Stromal cell of bone marrow (primary cell): ENCODE measurements around the gene KCNH5.

ENCODE experiments used
- DNase-seq: peaks from one replicate; pipeline ENCODE4 v3.0.0-alpha.2; 2012; ENCODE audit warnings: low read depth

The KCNH5 gene

DNA sequence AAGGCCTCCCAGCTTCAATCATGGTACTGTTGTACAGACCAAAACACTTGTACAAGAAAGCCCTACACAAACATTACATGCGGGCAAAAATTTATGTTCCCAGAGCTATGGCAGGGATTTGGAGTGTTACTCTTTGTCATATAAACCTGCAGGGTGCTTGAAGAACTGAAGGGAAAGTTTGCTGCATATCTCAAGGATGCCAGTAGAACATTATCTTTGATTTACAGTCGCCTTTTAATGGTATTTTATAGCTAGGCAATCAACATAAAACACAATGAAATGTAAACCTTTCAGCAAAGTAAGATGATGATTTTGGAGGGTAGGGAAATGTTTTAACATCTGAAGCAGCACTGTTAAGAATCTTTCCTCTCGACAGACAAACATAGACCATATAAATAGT lies 305.6 kb downstream of the KCNH5 start:
- no peak for DNase-seq

GRCh38 chr14:62736048-62737043 lies 308.9 kb downstream of the KCNH5 start:
- DNase-seq = no peak

GRCh38 chr14:62734831-62735230 lies 310.4 kb downstream of the KCNH5 start:
- no peak for DNase-seq

GRCh38 chr14:62722406-62722805 lies 322.9 kb downstream of the KCNH5 start:
- DNase-seq = no peak

- DNase-seq = no peak
Measured at GRCh38 chr14:62718629-62719028, 326.6 kb downstream of the KCNH5 start.

DNA sequence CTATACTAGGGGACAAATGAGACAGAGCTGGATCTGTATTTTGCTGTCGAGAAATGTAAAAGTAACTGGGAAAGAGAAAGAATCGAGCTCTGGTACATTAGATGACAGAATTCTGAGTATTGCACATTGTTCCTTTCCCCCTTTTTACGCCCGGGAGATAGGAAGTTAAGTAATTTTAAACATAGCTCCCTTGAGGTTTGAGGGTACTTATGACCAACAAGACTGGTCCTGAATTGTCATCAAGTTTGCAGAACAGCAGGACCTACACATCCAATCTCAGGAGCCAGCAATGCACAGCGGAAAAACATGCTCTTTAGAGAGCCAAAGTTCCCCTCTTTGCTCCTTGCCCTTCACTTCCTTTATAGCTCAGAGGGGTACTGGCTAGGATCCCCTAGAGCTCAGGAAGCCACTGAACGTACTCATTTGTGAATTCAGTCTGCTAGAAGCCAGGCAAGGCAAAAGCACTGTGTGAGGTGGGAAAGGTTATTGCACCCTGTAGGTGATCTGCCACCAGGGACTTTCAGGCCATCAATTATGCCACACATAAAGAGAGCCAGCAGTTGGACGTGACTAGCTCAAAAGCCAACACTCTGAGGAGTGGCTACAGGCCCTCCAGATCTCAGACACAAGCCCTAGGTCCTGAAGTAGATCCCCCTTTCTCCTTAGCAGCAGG lies 333.8 kb downstream of the KCNH5 start:
- no peak for DNase-seq

GRCh38 chr14:62710811-62711210 lies 334.4 kb downstream of the KCNH5 start:
- DNase-seq = no peak

- DNase-seq = no peak
Measured at GRCh38 chr14:62709773-62710172, 335.5 kb downstream of the KCNH5 start.

DNA sequence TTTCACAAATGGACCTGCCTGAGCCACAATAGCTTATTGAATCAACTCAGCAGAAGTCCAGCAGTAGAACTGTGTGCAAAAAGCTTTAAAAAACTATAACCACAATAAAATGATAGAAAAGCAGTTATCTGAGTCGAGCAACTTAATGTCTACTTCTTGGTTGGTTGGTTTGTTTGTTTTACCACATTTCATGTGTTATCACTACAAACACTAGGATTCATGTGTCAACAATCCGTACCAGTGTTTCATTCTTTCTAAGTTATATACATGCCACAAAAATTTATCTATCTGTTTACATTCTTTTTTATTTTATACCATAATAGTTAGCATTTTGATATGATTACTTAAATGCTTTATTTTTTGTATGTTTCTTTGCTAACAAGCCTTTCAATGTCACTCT lies 339.0 kb downstream of the KCNH5 start:
- DNase-seq = no peak

DNA sequence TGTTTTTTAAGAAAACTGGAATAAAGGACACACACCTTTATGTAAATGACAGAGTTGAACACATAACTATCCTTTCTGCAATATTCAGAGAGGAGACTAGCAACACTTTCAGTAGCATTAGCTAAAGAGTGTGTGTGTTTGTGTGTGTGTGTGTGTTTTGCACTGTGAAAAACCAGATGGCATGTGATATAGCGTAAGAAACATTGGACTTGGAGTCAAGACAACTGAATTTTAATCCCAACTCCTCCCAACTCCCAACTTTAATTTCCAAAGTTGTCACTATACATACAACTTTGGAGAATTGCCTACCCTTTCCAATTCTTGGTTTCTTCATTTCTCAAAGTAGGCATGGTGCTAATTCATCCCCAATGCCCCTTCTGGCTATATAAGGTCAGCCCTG lies 347.8 kb downstream of the KCNH5 start:
- no peak for DNase-seq

GRCh38 chr14:62696929-62697328 lies 348.3 kb downstream of the KCNH5 start:
- DNase-seq = no peak

DNA sequence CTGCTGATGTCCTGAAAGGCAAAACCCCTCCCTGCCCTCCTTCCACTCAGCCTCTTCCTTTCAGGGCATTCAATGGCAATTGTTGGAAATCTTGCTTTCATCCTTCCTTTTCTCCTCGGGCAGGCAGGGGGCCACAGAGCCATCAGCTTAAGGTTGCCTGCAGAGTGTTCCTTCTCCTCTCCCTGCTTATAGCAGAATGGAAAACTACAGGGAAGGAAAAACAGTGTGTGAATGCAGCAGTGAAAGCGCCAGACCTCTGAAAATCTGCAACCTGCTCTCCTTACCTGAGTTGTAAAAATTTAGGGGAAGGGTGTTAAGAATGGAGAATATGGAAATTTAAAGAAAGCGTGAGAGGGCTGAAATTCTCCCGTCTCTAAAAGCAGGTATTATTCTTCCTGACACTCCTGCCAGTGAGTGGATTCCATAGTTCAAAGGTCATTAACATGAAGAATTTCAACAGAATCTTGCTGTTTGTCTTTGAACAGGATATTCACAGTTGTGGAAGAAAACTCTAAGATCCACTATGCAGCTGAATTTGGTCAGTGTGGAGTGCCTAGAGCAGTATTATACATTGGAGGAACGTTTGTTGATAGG lies 348.8 kb downstream of the KCNH5 start:
- DNase-seq = no peak

DNA sequence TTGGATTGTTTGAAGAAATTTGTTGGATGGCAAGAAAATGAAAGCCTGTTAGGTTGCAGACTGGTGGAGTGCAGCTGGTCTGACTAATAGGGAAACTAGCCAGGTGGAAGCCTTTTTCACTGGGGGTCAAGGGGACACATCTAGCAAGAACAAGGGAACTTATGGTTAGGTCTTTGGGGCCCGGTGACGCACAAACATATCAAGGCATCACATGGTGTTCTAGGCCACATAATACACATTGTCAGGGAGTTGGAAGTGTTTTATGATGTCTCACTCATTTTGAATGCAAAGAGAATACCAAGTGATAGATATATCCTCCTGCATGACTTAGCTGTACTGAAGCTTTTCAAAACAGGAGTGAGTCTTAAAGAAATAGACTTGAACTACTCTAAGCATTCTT lies 351.2 kb downstream of the KCNH5 start:
- DNase-seq = no peak

- DNase-seq = no peak
Measured at GRCh38 chr14:62692490-62693106, 352.7 kb downstream of the KCNH5 start.

GRCh38 chr14:62691647-62692489 lies 353.4 kb downstream of the KCNH5 start:
- DNase-seq = peak; percentile 64

DNA sequence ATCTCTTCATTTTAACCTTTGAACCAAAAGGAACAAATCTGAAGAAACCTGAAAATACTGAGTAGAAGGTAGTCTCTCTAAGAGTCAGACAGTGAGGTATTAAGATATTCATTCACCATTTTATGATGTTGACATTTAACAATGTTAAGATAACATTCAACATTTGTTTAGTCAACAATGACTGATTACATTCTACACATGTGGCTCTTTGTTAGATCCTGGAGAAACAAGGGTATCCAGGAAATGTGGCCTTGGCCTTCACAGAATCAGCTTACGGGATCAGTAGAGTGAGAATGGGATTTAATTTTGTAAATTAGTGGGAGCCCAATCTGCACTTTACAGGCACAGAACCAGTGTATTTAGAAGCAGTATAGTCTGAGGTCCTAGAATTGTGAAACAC lies 355.5 kb downstream of the KCNH5 start:
- no peak for DNase-seq

GRCh38 chr14:62687818-62688217 lies 357.4 kb downstream of the KCNH5 start:
- DNase-seq = no peak

GRCh38 chr14:62684376-62684775 lies 360.9 kb downstream of the KCNH5 start:
- DNase-seq = no peak

GRCh38 chr14:62682208-62682607 lies 363.1 kb downstream of the KCNH5 start:
- DNase-seq = no peak

DNA sequence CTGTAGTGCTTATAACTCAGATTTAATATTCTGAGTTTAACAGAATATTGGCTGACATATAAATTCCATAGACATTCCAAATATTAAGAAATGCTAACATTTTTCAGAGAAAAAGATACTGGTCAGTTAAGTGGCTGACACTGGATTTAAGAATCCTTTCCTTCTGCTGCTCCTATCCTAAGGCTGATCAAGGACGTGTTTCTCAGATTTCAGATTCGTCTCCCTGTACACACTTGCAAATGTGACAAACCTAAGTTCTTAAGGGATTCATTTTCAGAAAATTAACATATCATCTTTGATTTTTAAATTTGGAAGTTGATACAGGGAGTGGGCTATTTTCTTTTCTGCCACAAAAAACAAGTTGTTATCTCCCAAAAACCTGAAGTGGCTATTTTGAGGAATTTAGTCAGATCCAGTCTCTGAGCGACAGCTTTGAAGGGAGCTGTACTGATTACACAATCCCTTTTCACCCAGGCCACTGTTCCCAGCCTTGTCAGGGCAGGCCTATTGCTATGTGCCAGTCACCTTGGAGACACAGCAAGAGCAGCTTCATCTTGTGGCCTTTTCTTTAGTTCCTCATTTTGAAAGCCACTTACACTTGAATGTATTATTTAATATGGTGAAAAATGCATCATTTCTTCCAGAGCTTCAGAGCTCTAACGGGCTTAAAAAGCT lies 370.6 kb downstream of the KCNH5 start:
- DNase-seq = no peak
